GM19035 (cell line): ENCODE results near the gene TMC8.
A peak's percentile ranks its signal among the peaks of the same experiment; 100 is the strongest.
"Not testable (repeated sequence)": the region's sequence is repeated elsewhere in the genome, so short reads cannot be mapped to it uniquely, and the experiment has no call there.

Experiments used
- ATAC-seq: cut with Tn5 transposase; IDR thresholded peaks from one replicate; pipeline ENCODE4 v1.9.1; 2021; ENCODE audit not compliant: unreplicated experiment

The TMC8 gene

GRCh38 chr17:78133971-78134898 is 3.7 kb downstream of the TMC8 start:
- ATAC-seq = no peak

GRCh38 chr17:78134899-78135385 is 4.4 kb downstream of the TMC8 start:
- ATAC-seq = no peak

GRCh38 chr17:78135858-78136500 is 5.4 kb downstream of the TMC8 start:
- ATAC-seq = no peak

DNA sequence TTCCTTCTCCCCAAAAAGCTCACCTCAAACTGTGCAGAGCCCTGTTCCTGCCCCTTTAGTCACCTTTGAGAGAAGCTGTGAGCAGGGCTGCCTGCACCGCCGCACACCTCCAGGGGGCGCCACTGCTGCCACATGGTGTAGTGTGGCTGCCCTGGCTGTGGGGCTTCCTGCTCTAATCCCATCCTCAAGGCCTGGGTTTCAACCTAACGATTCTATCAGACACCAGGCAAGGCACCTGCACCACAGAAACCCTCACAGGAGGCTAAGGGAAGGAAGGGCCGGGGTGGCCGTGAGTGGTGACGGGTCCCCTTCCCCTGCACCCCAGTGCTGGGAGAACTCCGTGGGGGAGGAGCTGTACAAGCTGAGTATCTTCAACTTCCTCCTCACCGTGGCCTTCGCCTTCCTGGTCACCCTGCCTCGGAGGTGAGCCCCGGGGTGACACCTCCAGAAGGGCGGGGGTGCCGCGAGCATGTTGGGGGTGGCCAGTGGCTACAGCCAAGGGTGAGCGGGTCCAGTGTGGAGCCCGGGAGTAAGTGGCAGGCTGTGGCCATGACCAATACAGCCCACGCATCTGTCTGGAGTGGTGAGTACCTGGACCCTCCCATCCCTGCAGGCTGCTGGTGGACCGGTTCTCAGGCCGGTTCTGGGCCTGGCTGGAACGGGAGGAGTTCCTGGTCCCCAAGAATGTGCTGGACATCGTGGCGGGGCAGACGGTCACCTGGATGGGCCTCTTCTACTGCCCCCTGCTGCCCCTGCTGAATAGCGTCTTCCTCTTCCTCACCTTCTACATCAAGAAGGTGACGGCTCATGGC is 7.0 kb downstream of the TMC8 start:
- ATAC-seq = no peak

DNA sequence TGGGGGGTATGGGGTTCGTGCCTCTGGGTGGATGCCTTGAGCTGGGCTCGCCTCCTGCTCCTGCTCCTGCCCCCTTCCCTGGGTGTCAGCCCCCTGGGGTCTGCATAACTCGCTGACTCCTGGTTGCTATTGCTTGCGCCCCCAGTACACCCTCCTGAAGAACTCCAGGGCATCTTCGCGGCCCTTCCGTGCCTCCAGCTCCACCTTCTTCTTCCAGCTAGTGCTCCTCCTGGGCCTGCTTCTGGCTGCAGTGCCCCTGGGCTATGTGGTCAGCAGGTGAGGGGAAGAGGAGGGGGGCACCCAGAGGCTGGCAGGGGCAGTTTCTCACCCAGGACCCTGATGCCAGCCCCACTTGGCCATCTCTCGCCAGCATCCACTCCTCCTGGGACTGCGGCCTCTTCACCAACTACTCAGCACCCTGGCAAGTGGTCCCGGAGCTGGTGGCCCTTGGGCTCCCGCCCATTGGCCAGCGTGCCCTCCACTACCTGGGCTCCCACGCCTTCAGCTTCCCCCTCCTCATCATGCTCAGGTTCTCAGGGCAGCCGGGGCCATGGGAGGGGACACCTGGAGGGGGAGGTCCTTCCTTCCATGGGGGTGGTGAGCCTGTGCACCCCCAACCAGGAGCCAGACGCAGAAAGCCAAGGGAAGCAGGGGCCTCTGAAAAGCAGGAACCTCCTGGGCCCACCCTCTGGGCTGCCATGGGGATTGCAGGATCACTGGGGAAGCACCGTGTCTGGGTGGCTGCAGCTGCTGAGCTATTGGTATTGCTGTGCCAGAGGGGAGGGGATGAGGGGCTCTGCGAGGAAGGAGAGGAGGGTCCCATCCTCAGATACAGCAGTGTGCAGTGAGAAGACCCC is 7.9 kb downstream of the TMC8 start:
- no peak for ATAC-seq

GRCh38 chr17:78139861-78140168 is 9.2 kb downstream of the TMC8 start:
- not testable (repeated sequence) for ATAC-seq

DNA sequence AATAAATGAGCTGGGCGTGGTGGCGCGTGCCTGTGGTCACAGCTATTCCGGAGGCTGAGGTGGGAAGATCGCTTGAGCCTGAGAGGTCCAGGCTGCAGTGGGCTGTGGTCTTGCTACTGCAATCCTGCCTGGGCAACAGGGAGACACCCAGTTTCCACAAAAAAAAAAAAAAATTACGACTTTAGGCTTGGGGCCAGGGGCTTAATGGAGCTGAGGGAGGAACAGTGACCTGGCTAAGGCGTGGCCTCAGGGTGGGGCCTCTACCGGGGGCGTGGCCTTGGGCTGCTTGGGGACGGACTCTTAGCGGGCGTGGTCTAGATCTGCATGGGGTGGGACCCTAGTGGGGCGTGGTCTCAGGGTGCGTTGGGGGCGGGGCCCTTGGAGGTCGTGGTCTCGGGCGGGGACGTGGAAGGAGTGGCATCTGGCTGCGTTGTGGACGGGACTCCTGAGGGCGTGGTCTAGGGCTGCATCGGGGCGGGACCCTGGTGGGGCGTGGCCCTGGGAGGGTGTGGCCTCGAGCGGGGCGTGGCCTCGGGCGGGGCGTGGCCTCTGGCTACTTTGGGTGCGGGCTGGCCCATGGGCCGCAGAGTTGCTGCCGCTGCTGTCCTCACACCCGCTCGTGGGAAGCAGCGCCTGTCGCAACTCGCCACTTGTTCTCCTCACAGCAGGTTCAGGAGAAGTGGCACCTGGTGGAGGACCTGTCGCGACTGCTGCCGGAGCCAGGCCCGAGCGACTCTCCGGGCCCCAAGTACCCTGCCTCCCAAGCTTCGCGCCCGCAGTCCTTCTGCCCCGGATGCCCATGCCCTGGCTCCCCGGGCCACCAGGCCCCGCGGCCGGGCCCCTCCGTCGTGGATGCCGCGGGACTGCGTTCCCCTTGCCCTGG is 9.8 kb downstream of the TMC8 start:
- ATAC-seq = peak; percentile 81

GRCh38 chr17:78141437-78142118 is 11.0 kb downstream of the TMC8 start:
- no peak for ATAC-seq

GRCh38 chr17:78142119-78142861 is 11.7 kb downstream of the TMC8 start:
- ATAC-seq = no peak

DNA sequence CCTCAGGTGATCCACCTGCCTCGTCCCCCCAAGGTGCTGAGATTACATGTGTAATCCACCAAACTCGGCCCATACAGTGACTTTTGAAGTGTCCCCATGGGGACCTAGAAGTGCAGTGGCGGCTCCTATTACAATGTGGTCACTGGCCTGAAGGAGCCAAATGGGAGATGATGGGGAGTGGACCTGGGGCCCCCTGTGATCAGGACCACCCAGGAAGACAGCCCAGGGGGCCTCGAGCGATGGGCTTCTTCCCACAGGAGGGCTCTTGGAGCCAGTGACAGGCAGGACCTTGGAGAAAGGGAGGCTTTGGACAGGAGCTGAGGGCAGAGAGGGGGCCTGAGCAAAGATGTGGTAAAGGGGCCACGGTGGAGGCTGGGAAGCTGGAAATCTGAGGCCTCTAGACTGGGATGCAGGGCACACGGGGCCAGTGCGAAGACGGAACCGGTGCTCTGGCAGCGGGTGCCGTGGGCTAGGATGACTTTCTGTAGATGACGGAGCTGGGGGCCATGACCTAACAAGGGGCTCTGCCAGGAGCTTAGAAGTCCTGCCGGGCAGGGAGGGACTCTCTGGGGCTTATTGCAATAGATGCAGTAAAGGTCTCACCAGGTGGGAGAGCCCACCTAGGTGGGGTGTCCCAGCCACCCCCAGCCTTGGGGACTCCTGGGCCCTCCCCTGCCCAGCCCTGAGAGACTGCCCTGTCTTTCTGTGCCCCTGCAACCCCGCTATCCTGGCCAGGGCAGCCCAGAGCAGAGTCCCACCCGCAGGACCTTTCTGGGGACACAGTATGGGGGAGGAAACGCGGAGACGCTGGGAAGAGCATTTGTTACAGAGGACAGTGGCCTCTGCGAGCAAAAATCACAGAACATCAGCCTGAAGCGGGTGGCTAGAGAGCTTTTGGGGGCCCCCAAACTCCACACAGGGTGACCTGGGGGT is 12.9 kb downstream of the TMC8 start:
- no peak for ATAC-seq

GRCh38 chr17:78144147-78144719 is 13.7 kb downstream of the TMC8 start:
- no peak for ATAC-seq

- no peak for ATAC-seq
Observed at GRCh38 chr17:78144736-78145641, 14.4 kb downstream of the TMC8 start.

DNA sequence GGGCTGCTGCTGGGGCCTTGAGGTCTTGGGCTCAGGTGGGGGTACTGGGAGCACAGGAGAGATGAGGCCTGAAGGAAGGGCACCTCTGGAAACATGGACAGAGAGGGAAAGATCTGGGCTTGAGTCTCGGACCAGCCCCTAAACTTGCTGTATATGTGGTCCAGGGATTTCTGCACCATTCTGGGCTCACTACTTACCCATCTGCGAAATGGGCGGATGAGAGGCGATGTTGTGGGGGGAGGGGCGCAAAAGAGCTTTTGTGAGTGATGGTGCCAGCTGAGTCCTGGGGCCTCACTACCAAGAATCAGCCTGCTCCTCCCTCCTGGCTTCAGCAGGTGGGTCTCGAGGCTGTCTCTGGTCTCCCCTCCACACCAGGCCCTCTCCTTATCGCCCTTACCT is 15.9 kb downstream of the TMC8 start:
- no peak for ATAC-seq

DNA sequence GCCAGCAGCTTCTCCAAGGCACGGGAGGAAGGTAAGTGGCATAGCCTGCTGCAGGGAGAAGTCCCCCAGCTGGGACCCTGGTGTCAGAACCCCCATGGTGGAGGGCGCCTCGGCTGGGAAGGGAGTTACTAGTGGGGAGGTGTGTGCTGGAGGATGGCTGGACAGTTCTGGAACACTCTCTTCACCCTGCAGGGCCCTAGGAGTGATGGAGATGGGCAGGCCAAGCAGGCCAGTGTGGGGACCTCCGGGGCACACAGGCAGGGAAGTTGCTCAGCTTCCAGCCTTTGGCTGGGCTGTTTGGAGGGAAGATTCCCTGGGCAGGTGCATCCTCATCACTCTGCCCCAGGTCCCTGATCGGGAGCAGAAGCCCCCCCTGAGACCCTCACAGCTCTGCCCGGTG is 16.3 kb downstream of the TMC8 start:
- no peak for ATAC-seq

DNA sequence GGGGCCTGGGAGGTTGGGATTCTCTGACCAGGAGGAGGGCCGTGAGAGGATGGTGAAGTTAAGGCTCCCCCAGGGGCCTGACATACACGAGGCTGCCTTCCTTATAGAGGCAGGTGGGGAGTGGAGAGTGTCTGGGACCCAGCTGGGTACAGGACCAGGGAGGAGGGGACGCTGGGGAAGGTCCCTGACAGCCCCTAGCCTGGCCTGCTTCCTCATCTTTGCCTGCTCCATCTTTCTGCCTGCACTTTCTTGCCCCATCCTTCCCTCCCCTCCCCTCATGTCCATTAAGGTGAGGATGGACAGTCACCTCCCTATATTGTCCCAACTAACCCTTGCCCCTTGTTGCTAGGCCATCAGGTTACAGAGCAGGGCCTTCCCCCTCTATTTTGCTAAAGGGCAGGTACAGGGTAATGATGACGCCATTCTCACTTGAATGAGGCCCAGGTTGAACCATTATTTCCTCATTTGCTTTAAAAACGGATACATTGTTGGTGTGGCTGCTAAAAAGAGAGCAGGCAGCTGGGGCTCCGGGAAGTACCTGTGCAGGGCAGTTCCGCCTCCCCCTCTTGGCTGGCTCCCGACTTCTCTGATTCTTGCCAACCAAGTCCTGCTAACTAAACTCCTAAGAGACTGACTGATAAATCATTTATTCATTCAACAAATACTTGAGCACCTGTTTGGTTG is 16.9 kb downstream of the TMC8 start:
- ATAC-seq = peak; percentile 51
